Myocyte (in vitro differentiated cells): ENCODE results near the gene FMNL3. TPM values are rescaled to one million over a fixed set of nuclear protein-coding genes. Genes with fewer than 3 reads are reported as not detected.
"Not testable (repeated sequence)": the region's sequence is repeated elsewhere in the genome, so short reads cannot be mapped to it uniquely, and the experiment has no call there.

ENCODE experiments used
- DNase-seq: peaks from one replicate; pipeline ENCODE4 v3.0.0-alpha.2; 2012; ENCODE audit warnings: low read depth
- total RNA-seq: library from RNA; depleted of rRNA; stranded (reverse); fragments of >200 nt; gene quantifications from 2 replicates; pipeline ENCODE4 v1.2.3, GENCODE V29; 2014

The FMNL3 gene
- total RNA-seq, 1 donor from 2014 or later = 16.7 TPM

- DNase-seq = no peak
These were observed 97.9 kb downstream of the FMNL3 start for GRCh38 chr12:49609059-49609874.

DNA sequence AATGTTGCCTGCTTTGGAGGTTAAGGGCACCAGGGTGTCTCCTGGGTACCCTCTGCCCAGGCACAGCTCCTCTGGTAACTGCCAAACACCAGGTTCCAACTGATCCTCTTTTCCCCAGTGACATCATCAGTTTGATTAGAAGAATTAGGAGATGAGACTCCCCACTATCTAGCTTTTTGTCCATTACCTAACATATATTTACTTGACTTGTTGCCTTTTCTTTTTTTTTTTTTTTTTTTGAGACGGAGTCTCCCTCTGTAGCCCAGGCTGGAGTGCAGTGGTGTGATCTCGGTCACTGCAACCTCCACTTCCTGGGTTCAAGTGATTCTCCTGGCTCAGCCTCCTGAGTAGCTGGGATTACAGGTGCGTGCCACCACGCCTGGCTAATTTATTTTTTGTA is 101.7 kb downstream of the FMNL3 start, which contains the start of gene FAM186B:
TSS of gene FAM186B (minus strand) at position 101 of the 400 bp plus-strand sequence. CDS start 162 bp downstream, outside the sequence.
- DNase-seq = not testable (repeated sequence)

DNA sequence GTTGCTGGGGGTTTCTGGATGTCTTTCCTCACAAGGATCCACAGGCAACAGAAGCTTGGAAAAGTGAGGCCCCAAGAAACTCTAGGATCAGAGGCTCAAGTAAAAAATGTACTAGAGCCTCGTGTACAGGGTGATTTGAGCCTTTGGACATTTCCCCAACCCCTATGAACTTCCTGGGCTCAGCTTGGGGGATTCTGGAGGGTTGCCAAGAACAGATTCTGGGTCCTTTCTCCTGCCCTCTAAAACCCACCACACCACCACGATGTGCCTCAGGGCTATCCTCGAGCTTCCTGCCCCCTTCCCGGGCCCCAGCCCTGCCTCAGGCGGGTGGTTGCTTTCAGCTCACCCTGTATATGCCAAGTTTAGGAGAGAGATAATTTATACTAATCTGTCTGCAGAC is 102.3 kb downstream of the FMNL3 start:
- DNase-seq = no peak

DNA sequence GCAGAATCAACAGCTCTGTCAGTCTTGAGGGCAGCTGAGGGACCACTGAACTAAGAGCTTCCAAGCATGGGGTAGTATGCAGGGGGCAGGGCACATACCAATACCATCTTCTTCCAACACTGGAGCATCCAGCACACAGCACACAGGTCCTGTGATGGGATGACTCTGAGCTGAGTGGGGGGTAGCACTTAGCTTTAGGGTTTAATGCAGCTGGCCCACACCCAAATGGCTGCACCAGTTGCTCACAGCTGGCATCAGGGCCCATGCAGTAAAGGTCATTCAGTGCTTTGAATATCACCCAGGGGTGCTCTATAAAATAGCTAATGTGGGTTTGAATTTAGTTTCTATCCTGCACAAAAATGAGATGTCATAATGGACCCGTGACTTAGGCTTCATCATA is 103.5 kb downstream of the FMNL3 start:
- DNase-seq = no peak

- no peak for DNase-seq
These were observed 107.2 kb downstream of the FMNL3 start for GRCh38 chr12:49599961-49600360.

DNA sequence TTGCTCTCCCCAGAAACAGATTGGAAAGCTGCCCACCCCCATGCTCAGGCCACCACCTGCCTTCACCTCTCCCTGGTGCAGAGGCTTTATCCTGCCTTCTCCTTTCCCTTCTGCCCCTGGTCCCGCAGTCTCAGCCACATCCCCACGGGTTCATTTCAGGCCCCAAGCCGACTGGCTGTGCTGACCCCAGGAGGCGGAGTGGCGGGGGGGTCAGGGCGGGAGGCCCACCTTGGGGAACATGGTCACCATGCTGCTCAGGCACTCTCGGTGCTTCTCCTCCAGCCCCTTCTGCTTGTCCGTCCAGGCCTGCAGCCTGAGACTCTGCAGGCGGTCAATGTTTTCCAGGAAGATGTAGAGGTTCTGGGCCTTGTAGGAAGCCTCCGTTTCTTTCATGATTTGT is 108.7 kb downstream of the FMNL3 start:
- no peak for DNase-seq

GRCh38 chr12:49588721-49589516 is 118.3 kb downstream of the FMNL3 start:
- peak; percentile 90 for DNase-seq

DNA sequence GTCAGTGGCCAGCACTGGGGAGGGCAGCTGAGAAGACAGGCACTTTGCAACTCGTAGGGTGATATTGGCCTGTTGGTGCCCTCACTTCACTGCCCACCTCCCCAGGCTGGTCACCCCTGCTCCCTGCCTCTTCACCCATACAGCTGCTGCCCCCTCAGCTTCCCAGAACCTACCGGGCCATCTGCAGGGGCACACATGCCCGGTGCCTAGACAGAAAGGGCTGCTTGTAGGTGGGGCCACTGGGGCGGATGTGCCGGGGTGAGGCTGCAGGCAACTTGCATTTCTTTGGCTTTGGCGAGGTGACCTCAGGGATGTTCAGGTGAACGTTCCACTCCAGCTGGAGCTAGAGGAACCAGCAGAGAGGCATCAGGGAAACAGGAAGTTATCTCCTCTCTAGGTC is 118.9 kb downstream of the FMNL3 start:
- DNase-seq = no peak

DNA sequence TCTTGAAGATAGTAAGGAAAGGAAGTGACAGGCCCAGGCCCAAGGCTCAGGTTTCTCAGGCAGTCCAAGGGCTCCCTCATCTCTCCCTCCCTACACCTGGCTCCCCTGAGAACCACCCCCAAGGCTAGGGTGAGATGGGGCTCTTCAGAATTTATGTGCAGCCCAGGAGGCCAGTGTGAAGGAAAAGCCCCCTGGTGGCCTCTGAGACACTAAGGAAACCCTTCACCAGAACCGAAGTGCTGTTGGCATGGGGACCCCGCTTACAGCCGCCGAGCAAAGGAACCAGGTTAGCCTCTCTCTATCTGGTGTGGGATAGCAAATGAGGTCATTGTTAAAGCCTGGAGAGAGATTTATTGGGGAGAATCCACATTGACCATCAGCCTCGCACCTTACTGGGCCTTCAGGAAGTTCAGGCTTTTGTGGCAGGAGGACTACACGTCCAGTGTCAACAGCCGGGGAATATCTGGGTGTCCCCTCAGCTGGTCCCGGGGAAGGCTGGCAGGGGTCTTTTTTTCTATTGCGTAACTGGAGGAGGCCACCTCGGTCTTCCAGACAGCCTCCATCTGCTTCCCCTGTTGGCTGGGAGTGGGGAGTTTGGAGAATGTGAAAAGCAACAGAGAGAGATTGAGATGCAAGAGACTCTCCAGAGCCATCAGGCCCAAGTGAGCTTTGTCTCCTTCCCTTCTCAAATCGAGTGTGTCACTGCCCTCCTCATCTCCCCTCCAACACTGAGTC is 119.9 kb downstream of the FMNL3 start:
- no peak for DNase-seq

Other genes starting within 250 kb of the FMNL3 start
- 8.9 and 11.9 TPM in 2 replicates for gene KCNH3, start 168.4 kb downstream of the FMNL3 start, total RNA-seq
- 72.1 and 98.1 TPM in 2 replicates for gene MCRS1, start 139.3 kb downstream of the FMNL3 start, total RNA-seq
- gene FAM186B, start 101.8 kb downstream of the FMNL3 start, total RNA-seq = 0.10 and 0.27 TPM in 2 replicates
- gene PRPF40B, start 83.8 kb downstream of the FMNL3 start, total RNA-seq = 12.4 and 14.7 TPM in 2 replicates
- gene TMBIM6, start 34.2 kb upstream of the FMNL3 start, total RNA-seq = 315 and 361 TPM in 2 replicates
- 95.7 and 112 TPM in 2 replicates for gene NCKAP5L, start 121.0 kb upstream of the FMNL3 start, total RNA-seq
- 4.3 and 4.9 TPM in 2 replicates for gene BCDIN3D, start 135.7 kb upstream of the FMNL3 start, total RNA-seq
- 1.9 and 2.3 TPM in 2 replicates for gene FAIM2, start 196.5 kb upstream of the FMNL3 start, total RNA-seq
- gene AQP2, start 243.3 kb upstream of the FMNL3 start, total RNA-seq = not detected in 2 replicates